Colonic mucosa (tissue), 4 donors: ENCODE results near the gene PUS7. TPM values are rescaled to one million over a fixed set of nuclear protein-coding genes. Genes with fewer than 3 reads are reported as not detected.
"Not testable (repeated sequence)": the region's sequence is repeated elsewhere in the genome, so short reads cannot be mapped to it uniquely, and the experiment has no call there.

Source experiments
- DNase-seq: peaks from one replicate; pipeline ENCODE4 v3.0.0-alpha.2; 2020
- H3K27ac ChIP-seq: fragments of 200-600 bp; one replicate; pipeline ENCODE4 v1.8.0; 2021
- H3K27me3 ChIP-seq: fragments of 200-600 bp; one replicate; pipeline ENCODE4 v1.8.0; 2021
- H3K36me3 ChIP-seq: fragments of 200-600 bp; one replicate; pipeline ENCODE4 v1.8.0; 2021
- H3K4me1 ChIP-seq: fragments of 200-600 bp; one replicate; pipeline ENCODE4 v1.8.0; 2021; ENCODE audit warnings: mild to moderate bottlenecking
- H3K4me3 ChIP-seq: fragments of 200-600 bp; one replicate; pipeline ENCODE4 v1.8.0; 2021
- H3K9ac ChIP-seq, 2 donors: one replicate each; pipeline ENCODE4 v1.7.0; 2013; ENCODE audit warnings: control low read depth in 2 of 2, low read depth in 2 of 2, low read length in 2 of 2
- H3K9me3 ChIP-seq: fragments of 200-600 bp; one replicate; pipeline ENCODE4 v1.8.0; 2021
- CTCF ChIP-seq: fragments of 200-600 bp; IDR thresholded peaks from one replicate; pipeline ENCODE4 v1.8.0; 2022; ENCODE audit warnings: antibody characterized with exemption, mild to moderate bottlenecking
- intact Hi-C: fragments of 100-400 bp; cut with DNase I; formaldehyde crosslinking; loops from one replicate; pipeline ENCODE4 v1.14.1; 2022
- total RNA-seq, 2 donors: library from RNA; stranded (reverse); fragmentation: NEBNext Ultra II Directional in 1 of 2; extraction: Animal tissue kit (Norgen Biotek cat#: 25700) in 1 of 2; gene quantifications; one replicate each; pipeline ENCODE4 v1.2.1, GENCODE V29; 2021
- donor health status: healthy.
- donor health status: DM: no; HTN: no; CAD: no.
- donor health status: DM: no; HTN: no; CAD: no.

Gene PUS7
- total RNA-seq, 2 donors from 2014 or later, result 7.5 to 10.7 TPM

- no peak for TF ChIP-seq CTCF
- H3K4me3 ChIP-seq, result no peak overlapping the region
- H3K27ac ChIP-seq, result no peak overlapping the region
These were observed 70.0 kb downstream of the PUS7 start for GRCh38 chr7:105452085-105452484.

DNA sequence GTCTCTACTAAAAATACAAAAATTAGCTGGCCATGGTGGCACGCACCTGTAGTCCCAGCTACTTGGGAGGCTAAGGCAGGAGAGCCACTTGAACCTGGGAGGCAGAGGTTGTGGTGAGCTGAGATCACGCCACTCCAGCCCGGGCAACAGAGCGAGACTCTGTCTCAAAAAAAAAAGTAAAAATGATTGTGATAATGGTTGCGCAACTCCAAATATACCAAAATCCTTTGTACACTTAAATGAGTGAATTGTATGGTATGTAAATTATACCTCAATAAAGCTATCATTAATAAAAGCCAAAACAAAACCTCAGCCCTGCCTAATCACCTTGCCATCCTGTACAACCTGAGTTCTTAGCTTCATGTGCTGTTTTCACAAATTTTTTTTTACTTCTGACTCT is 71.2 kb downstream of the PUS7 start:
- H3K4me1 ChIP-seq, H3K9ac ChIP-seq, H3K9me3 ChIP-seq, H3K36me3 ChIP-seq, H3K4me3 ChIP-seq, H3K27me3 ChIP-seq, intact Hi-C loops, DNase-seq, H3K27ac ChIP-seq: not testable (repeated sequence)

More at GRCh38 chr7:105452085-105452484, 70.0 kb downstream of the PUS7 start:
- Histone ChIP-seq H3K36me3 (no peaks in the 10 kb centered on the region), H3K27me3 (no peaks in the 10 kb centered on the region), H3K9me3 (no peaks in the 10 kb centered on the region), H3K4me1 (no peaks in the 10 kb centered on the region), H3K9ac (no peak overlapping the region)
- no peak for DNase-seq
- intact Hi-C loops, result no loop called here

GRCh38 chr7:105450177-105450861 is 71.8 kb downstream of the PUS7 start:
- DNase-seq, result no peak
- H3K27me3 ChIP-seq, result no peaks in the 10 kb centered on the region
- TF ChIP-seq CTCF, result no peak
- H3K9me3 ChIP-seq, result no peaks in the 10 kb centered on the region
- intact Hi-C loops, result no loop called here
- H3K9ac ChIP-seq, result no peak overlapping the region
- H3K4me3 ChIP-seq, result no peak overlapping the region
- H3K4me1 ChIP-seq, result no peaks in the 10 kb centered on the region
- no peaks in the 10 kb centered on the region for H3K36me3 ChIP-seq
- no peak overlapping the region for H3K27ac ChIP-seq

DNA sequence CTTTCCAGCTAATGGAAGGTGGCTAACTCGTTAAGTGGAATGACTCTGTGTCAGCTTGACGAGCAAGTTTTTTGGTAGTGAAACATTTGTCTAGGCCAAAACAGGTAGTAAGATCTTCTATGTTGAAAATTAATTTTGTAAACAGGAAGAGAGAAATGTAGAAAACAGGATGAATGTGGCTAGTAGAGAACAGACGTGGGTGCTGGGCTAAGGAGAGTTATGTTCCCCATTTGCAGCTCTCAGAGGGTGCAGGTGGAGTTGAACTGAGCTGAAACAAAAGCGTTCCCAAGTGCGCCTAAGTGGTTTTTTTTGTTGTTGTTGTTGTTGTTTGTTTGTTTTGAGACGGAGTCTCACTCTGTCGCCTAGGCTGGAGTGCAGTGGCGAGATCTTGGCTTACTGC is 73.9 kb downstream of the PUS7 start:
- no peaks in the 10 kb centered on the region for H3K36me3 ChIP-seq
- intact Hi-C loops, result no loop called here
- no peaks in the 10 kb centered on the region for H3K27me3 ChIP-seq
- no peak overlapping the region for H3K4me3 ChIP-seq
- H3K9me3 ChIP-seq, result no peaks in the 10 kb centered on the region
- H3K27ac ChIP-seq, result no peak overlapping the region
- no peak overlapping the region for H3K9ac ChIP-seq
- H3K4me1 ChIP-seq, result no peaks in the 10 kb centered on the region
- DNase-seq, result no peak
- no peak for TF ChIP-seq CTCF

- Histone ChIP-seq H3K27me3 (no peaks in the 10 kb centered on the region), H3K4me1 (no peaks in the 10 kb centered on the region), H3K9ac (no peak overlapping the region), H3K36me3 (no peaks in the 10 kb centered on the region), H3K4me3 (no peak overlapping the region), H3K27ac (no peak overlapping the region), H3K9me3 (no peaks in the 10 kb centered on the region)
- TF ChIP-seq CTCF, result no peak
- intact Hi-C loops, result no loop called here
- no peak for DNase-seq
These were observed 77.6 kb downstream of the PUS7 start for GRCh38 chr7:105444342-105444987.

GRCh38 chr7:105442214-105442613 is 79.9 kb downstream of the PUS7 start:
- H3K4me1 ChIP-seq, DNase-seq, H3K27me3 ChIP-seq, H3K9ac ChIP-seq, H3K36me3 ChIP-seq, H3K27ac ChIP-seq, H3K4me3 ChIP-seq, H3K9me3 ChIP-seq, intact Hi-C loops: not testable (repeated sequence)
